ENCODE results near the gene DNAJB2. TPM values are rescaled to one million over a fixed set of nuclear protein-coding genes. Genes with fewer than 3 reads are reported as not detected.

DNAJB2 gene
- polyA plus RNA-seq, 1 of the 3 experiments (the other 2 are of a cell fraction) = 39.9 TPM

- H3K4me3 ChIP-seq (ENCODE audit: low read depth in 2 of 2, low read length in 1 of 2) = no peak overlapping the region
- no peak overlapping the region for H2AFZ ChIP-seq (ENCODE audit: low read depth)
- DNase-seq = no peak
- ChIA-PET POLR2A (no interaction called here), CTCF (interaction anchor here (0.6 to 1.0 kb wide), 3 partner anchors 13 to 214 kb away, joined by 3 read pairs; no protein-coding TSS in a partner anchor)
- WGBS (ENCODE audit: low lambda C conversion rate) = 25% methylated on average over 2 of the region's 2 CpGs
- no peaks in the 10 kb centered on the region for H3K9me3 ChIP-seq
- H3K79me2 ChIP-seq (ENCODE audit: insufficient read depth) = no peaks in the 10 kb centered on the region
- H3K9me2 ChIP-seq = no peaks in the 10 kb centered on the region
- H3K36me3 ChIP-seq (replicated peaks in 1 of 2; ENCODE audit: control insufficient read depth in 1 of 2, insufficient read depth in 2 of 2, low read length in 1 of 2) = no peaks in the 10 kb centered on the region
- H3K27me3 ChIP-seq (ENCODE audit: insufficient read depth) = peaks cover 46% of the 10 kb centered on the region
- no peak overlapping the region for H3K9ac ChIP-seq
- H4K20me1 ChIP-seq (ENCODE audit: insufficient read depth) = no peaks in the 10 kb centered on the region
- no peak overlapping the region for H3K27ac ChIP-seq (ENCODE audit: low read depth in 2 of 2, low read length in 1 of 2)
- TF ChIP-seq SIN3A (IDR thresholded peaks at IDR 0.05; ENCODE audit: borderline replicate concordance, low read depth, low read length) (no peak), NFIC (IDR thresholded peaks at IDR 0.05; ENCODE audit: borderline replicate concordance) (no peak), REST (IDR thresholded peaks at IDR 0.05; ENCODE audit: low read depth, low read length) (no peak), RFX5 (IDR thresholded peaks at IDR 0.05; ENCODE audit: low read length) (no peak), TCF12 (IDR thresholded peaks at IDR 0.05) (no peak), CHD2 (IDR thresholded peaks at IDR 0.05; ENCODE audit: low read length, partially characterized antibody) (no peak), JUND (IDR thresholded peaks at IDR 0.05) (no peak)
- no peak overlapping the region for H3K4me2 ChIP-seq
- H3K4me1 ChIP-seq (ENCODE audit: control insufficient read depth in 1 of 2, insufficient read depth in 2 of 2, low read depth in 1 of 2, low read length in 1 of 2) = no peaks in the 10 kb centered on the region
- no peaks in the 10 kb centered on the region for H3F3A ChIP-seq (replicated peaks; ENCODE audit: insufficient read depth)
Observed at GRCh38 chr2:219327719-219328118, 48.6 kb downstream of the DNAJB2 start.

GRCh38 chr2:219331560-219332213, 52.5 kb downstream of the DNAJB2 start:
- Histone ChIP-seq H3K27ac (ENCODE audit: low read depth in 2 of 2, low read length in 1 of 2) (no peak overlapping the region), H3K4me2 (no peak overlapping the region), H3K9me2 (no peaks in the 10 kb centered on the region), H3K36me3 (replicated peaks in 1 of 2; ENCODE audit: control insufficient read depth in 1 of 2, insufficient read depth in 2 of 2, low read length in 1 of 2) (no peaks in the 10 kb centered on the region), H3K4me3 (ENCODE audit: low read depth in 2 of 2, low read length in 1 of 2) (no peak overlapping the region), H3K9me3 (no peaks in the 10 kb centered on the region), H3K4me1 (ENCODE audit: control insufficient read depth in 1 of 2, insufficient read depth in 2 of 2, low read depth in 1 of 2, low read length in 1 of 2) (no peaks in the 10 kb centered on the region), H4K20me1 (ENCODE audit: insufficient read depth) (no peaks in the 10 kb centered on the region), H3K9ac (no peak overlapping the region), H3K27me3 (ENCODE audit: insufficient read depth) (peaks cover 24% of the 10 kb centered on the region), H3K79me2 (ENCODE audit: insufficient read depth) (no peaks in the 10 kb centered on the region), H3F3A (replicated peaks; ENCODE audit: insufficient read depth) (no peaks in the 10 kb centered on the region), H2AFZ (ENCODE audit: low read depth) (no peak overlapping the region)
- ChIA-PET POLR2A (no interaction called here), CTCF (interaction anchor here (0.8 to 2.0 kb wide), 3 partner anchors 13 to 36 kb away, joined by 3 to 5 read pairs (median 5); no protein-coding TSS in a partner anchor)
- WGBS (ENCODE audit: low lambda C conversion rate) = 83% methylated on average over 26 of the region's 39 CpGs
- TF ChIP-seq REST (IDR thresholded peaks at IDR 0.05; ENCODE audit: low read depth, low read length) (peak; percentile 90), RAD21 (IDR thresholded peaks at IDR 0.05; ENCODE audit: low read length) (no peak)
- no peak for DNase-seq
